M059J (cell line): ENCODE measurements around the gene ZGLP1. TPM values are rescaled to one million over a fixed set of nuclear protein-coding genes. Genes with fewer than 3 reads are reported as not detected.
A peak's percentile ranks its signal among the peaks of the same experiment; 100 is the strongest.

Source experiments
- DNase-seq: peaks from one replicate; pipeline ENCODE4 v3.0.0-alpha.2; 2012; ENCODE audit warnings: low read depth
- total RNA-seq: library from RNA; depleted of rRNA; stranded (reverse); fragments of >200 nt; shearing (Covaris generic); gene quantifications from 2 replicates; pipeline ENCODE4 v1.2.3, GENCODE V29; 2014

The ZGLP1 gene
- total RNA-seq, 1 experiment from 2014 or later = 0.94 TPM

- no peak for DNase-seq
These were observed 18.2 kb upstream of the ZGLP1 start for GRCh38 chr19:10327793-10328192.

DNA sequence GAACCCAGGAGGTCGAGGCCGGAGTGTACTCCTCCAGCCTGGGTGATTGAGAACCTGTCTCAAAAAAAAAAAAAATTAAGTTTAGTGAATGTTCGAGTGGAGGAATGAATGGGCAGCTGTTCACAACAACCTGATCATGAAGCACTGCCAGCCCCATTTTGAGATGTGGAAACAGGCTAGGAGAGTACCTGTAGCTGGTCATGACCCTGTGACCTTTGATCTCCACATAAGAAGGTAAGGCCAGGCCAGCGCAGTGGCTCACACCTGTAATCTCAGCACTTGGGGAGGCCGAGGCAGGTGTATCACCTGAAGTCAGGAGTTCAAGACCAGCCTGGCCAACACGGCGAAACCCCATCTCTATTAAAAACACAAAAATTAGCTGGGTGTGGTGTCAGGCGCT lies 16.1 kb upstream of the ZGLP1 start:
- DNase-seq = no peak

- no peak for DNase-seq
These were observed 12.5 kb upstream of the ZGLP1 start for GRCh38 chr19:10321874-10322835.

DNA sequence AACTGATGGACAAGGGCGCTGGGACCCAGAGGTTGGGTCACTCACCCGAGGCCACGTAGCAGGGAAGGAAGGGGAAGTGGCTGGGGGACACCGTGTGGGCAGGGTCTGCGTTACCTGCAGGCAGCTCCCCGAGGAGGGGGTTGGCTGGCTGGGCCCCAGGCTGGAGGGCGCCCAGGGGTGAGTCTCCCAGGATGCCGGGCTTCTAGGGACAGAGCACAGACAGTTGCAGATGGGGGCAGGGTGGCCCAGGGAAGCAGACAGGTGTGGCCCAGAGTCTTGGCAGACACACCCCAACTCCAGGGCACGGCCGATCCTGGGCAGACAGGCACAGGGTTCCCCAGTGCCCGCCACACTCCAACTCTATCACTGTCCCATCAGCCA lies 11.8 kb upstream of the ZGLP1 start:
- DNase-seq = no peak

DNA sequence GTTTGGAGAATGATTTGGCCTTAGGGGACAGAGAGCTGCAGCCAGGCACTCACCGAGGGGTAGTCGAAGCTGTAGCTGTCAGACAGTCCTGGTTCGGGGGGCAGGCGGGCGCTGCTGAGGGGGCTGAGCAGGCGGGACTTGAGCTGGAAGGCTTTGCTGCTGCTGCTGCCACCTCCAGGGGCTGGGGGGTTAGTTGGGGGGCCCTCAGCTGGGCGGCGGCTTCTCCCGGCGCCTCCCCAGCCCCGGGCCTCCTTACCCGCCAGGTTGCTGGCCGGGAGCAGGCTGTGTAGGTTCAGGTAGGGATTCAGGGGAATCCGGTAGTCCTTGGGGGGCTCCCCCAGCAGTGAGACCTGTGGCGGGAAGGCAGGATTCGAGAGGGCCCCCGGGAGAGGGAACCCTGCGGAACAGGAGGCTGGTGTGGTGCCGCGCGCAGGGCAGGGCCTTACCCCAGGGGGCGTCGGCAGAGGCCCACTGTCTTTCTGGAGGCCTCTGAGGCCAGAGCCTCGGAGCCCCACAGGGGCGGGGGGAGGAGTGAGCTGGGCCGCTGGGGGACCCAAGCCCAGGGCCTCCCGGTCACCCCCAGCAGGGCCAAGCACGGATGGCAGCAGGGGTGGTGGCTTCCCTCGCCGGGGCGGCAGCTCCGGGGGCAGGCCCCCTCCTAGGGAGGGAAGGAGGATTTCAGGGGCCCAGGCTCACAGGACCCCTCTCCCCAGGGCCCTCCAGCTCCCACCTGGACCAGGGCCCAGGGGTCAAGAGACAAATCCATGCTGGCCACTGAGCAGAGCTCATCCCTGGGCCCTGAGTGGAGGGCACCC lies 11.2 kb upstream of the ZGLP1 start:
- DNase-seq = no peak

DNA sequence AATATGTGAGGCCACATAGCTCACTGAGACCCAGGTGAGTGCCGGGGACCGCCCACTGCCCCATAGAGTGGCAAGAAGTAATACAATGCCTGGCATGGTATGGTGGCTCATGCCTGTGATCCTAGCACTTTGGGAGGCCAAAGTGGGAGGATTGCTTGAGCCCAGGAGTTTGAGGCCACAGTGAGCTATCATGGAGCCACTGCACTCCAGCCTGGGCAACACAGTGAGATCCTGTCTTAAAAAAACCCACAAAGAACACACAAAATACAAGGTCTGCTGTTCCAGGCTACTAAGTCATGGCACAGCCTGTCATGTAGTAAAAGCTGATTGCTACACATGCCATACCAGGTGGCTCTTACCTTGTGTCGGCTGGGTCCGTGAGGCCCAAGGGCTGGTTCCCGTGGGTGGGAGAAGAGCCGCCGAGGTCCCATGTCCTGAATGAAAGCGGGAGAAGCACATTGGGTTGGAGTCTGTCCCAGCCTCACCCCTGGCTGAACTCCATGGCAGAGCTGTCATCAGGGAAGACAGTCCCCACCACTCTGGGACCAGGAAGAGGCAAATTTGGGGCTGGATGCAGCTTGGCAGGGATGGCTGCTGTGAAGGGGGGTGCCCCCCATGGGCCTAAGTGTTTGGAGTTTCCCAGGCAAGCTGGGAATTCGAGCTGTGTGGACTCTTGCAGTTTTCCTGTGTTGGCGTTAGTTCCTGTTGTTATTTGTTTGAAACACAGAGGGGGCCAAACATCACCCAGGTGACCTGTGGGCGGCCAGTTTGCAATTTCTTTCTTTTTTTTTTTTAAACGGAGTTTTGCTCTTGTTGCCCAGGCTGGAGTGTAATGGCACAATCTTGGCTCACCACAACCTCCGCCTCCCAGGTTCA lies 9.4 kb upstream of the ZGLP1 start:
- DNase-seq = no peak

DNA sequence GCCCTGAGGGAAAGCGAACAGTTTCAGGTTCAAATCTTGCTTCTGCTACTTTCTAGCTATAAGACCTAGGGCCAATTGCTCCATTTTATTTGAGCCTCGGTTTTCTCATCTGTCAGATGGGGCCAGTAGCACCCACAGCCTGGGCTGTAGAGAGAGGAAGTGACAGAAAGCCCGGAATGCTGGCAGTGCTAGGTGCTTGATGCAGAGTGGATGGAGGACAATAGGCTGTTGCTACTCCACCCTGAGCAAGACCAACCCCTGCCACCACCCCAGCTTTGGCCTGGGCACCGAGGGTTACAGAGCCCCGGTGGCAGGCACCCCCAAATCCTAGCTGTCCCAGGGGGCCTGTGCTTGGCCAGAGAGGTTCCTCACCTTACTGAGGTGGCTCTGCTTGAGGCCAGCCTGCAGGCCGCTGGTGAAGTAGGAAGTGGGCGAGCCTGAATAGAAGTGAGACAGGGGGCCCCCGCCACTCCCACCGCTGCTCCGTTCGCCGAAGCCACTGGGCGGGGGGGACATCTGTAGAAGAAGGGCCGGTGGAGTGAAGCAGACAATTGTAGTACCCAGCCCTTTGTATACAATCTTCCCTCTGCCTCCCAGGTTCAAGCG lies 8.3 kb upstream of the ZGLP1 start:
- DNase-seq = no peak

DNA sequence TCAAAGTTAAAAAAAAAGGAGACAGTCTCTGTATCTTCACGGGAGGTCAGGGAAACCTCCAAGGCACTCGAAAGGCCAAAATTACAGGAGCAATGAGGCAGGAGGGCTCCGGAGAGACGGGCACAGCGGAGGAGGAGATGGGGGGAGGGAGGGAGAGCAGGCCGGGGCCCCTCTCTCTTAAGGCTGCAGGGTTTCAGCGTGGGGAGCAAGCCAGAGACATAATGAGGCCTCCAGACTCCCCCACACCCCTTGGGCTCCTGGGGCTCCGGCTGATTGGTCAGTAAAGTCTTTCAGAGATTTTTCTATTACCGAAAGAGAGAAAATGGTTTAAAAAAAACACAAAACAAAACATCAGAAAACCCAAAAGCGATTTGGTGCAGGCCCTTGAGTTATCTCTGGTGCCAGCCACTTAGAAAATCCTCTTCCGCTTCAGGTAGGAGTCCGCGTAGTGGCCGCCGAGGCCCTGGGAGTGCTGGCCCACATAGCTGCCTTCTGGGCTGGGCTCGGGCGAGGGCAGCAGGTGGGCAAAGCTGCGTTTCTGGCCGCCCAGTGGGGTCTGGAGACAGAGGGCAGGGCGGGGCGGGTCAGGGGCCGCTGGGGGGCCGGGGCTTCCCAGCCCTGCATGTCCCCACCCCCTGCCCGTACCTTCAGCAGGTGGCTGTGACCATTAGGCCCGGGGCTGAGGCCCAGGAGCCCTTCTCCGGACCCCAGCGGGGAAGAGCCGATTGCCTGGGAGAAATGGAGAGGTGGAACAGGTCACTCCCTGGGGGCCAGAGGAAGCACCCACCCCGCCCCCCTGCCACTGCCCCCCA lies 7.6 kb upstream of the ZGLP1 start:
- DNase-seq = no peak

- DNase-seq = no peak
These were observed 6.8 kb upstream of the ZGLP1 start for GRCh38 chr19:10316229-10317044.

- peak; percentile 81 for DNase-seq
These were observed 6.0 kb upstream of the ZGLP1 start, which contains the start of gene FDX2 for GRCh38 chr19:10315335-10316214. Gene FDX2, minus strand, starts transcription at chr19:10316015. Its CDS starts 19 bp downstream, at chr19:10315996.

DNA sequence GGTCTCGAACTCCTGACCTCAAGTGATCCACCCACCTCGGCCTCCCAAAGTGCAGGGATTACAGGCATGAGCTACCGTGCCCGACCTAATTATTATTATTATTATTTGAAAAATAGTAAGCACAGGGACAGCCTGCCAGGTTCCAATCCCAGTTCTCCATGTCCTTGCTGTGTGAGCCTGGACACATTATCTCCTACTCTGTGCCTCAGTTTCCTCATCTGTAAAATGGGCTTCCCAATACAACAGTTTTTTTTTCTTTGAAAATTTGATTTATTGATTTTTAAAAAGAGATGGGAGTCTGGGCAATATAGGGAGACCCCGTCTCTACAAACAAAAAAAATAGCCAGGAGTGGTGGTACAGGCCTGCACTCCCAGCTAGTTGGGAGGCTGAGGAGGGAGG lies 3.3 kb downstream of the ZGLP1 start:
- no peak for DNase-seq

GRCh38 chr19:10305139-10305806 lies 4.3 kb downstream of the ZGLP1 start:
- peak; percentile 51 for DNase-seq

GRCh38 chr19:10299545-10300458 lies 9.8 kb downstream of the ZGLP1 start:
- DNase-seq = no peak

DNA sequence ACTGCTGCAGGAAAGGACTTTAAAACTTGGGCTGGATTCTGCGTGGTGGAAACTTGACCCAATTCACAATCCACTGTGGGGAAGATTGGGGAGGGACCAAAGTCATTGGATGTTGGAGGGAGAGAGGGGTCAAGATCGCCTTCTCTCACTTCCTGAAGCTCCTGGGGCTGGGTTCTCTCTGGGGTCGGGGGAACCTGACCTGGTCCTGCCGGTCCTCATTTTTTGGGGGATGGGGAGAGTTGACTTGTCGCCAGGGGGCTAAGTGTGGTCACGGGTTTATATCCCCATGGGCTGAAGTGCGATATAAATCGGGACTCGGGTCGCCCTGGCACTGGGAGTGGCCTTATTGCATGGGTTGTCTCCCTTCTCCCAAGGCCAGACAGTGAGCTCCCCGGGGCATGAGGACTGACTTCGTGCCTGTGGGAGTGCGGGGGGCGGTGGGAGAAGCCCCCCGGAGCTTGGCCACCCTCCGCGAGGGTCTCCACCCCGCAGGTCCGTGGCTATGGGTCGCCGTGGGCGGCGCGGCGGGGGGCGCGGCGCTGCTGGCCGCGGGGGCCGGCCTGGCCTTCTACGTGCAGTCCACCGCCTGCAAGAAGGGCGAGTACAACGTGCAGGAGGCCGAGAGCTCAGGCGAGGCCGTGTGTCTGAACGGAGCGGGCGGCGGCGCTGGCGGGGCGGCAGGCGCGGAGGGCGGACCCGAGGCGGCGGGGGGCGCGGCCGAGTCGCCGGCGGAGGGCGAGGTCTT lies 13.6 kb downstream of the ZGLP1 start:
- no peak for DNase-seq

GRCh38 chr19:10295305-10295846 lies 14.2 kb downstream of the ZGLP1 start:
- peak; percentile 39 for DNase-seq

DNA sequence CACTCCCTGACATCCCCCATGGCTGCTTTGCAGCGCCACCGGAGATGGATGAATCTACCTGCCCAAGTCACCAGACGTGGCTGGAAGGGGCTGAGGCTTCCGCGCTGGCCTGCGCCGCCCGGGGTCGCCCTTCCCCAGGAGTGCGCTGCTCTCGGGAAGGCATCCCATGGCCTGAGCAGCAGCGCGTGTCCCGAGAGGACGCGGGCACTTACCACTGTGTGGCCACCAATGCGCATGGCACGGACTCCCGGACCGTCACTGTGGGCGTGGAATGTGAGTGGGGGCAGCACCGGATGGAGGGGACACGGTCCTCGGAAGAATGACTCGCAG lies 15.3 kb downstream of the ZGLP1 start:
- DNase-seq = no peak
